ENCODE results near the gene SYCP2. TPM values are rescaled to one million over a fixed set of nuclear protein-coding genes. Genes with fewer than 3 reads are reported as not detected.

The SYCP2 gene
- total RNA-seq, 2 donors from 2014 or later: 4.8 to 10.6 TPM

DNA sequence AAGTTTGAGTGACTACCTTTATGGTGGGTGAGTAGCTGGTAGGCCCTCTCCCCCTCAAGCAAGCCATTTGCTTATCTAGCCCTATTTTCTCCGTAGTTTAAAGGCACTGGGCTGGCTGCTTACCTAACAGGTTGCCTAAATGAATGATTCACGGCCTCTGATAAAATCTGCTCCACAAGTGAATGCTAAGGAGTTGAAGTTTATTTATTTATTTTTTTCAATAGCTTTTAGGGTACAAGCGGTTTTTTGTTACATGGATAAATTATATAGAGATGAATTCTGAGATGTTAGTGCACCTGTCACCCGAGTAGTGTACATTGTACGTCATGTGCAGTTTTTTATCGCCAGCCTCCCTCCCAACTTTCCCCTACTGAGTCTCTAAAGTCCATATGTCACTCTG, 16.5 kb upstream of the SYCP2 start:
- no peak for DNase-seq (ENCODE audit: low spot score)
- no peaks in the 10 kb centered on the region for H3K36me3 ChIP-seq
- no peaks in the 10 kb centered on the region for H3K27me3 ChIP-seq (replicated peaks; ENCODE audit: insufficient read depth)
- H3K4me1 ChIP-seq (replicated peaks): peaks cover 11% of the 10 kb centered on the region
- H3K27ac ChIP-seq: no peak overlapping the region
- intact Hi-C loops (cut with DNase I): loop anchor here (10.0 kb wide), 1 partner anchor 105 kb away; no protein-coding TSS in a partner anchor
- no peak overlapping the region for H3K4me3 ChIP-seq
- no peaks in the 10 kb centered on the region for H3K9me3 ChIP-seq
- 63% methylated on average over 6 of the region's 6 CpGs for WGBS
- TF ChIP-seq POLR2AphosphoS5 (IDR thresholded peaks at IDR 0.05) (no peak), POLR2A (IDR thresholded peaks at IDR 0.05) (no peak)
- TF ChIP-seq, protein P1, sequence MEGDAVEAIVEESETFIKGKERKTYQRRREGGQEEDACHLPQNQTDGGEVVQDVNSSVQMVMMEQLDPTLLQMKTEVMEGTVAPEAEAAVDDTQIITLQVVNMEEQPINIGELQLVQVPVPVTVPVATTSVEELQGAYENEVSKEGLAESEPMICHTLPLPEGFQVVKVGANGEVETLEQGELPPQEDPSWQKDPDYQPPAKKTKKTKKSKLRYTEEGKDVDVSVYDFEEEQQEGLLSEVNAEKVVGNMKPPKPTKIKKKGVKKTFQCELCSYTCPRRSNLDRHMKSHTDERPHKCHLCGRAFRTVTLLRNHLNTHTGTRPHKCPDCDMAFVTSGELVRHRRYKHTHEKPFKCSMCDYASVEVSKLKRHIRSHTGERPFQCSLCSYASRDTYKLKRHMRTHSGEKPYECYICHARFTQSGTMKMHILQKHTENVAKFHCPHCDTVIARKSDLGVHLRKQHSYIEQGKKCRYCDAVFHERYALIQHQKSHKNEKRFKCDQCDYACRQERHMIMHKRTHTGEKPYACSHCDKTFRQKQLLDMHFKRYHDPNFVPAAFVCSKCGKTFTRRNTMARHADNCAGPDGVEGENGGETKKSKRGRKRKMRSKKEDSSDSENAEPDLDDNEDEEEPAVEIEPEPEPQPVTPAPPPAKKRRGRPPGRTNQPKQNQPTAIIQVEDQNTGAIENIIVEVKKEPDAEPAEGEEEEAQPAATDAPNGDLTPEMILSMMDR (IDR thresholded peaks at IDR 0.05): no peak

- peaks cover 11% of the 10 kb centered on the region for H3K4me1 ChIP-seq (replicated peaks)
- H3K36me3 ChIP-seq: peaks cover 0 to 6% of the 10 kb centered on the region in 2 donors
- H3K27ac ChIP-seq: no peak overlapping the region
- peak; percentile 34 for DNase-seq (ENCODE audit: low spot score)
- H3K9me3 ChIP-seq: no peaks in the 10 kb centered on the region
- no peak for TF ChIP-seq POLR2A (IDR thresholded peaks at IDR 0.05)
- TF ChIP-seq POLR2AphosphoS5 (IDR thresholded peaks at IDR 0.05): peak; percentile 27
- TF ChIP-seq, protein P1 (IDR thresholded peaks at IDR 0.05): peak; percentile 14 to 72 (median 62)
- WGBS: 29% methylated on average over 7 of the region's 7 CpGs
- intact Hi-C loops (cut with DNase I): loop anchor here (10.0 kb wide), 1 partner anchor 106 kb away; no protein-coding TSS in a partner anchor
- H3K4me3 ChIP-seq: no peak overlapping the region
- no peaks in the 10 kb centered on the region for H3K27me3 ChIP-seq (replicated peaks; ENCODE audit: insufficient read depth)
Measured at GRCh38 chr20:59948828-59949720, 15.6 kb upstream of the SYCP2 start.

GRCh38 chr20:59948212-59948611, 14.8 kb upstream of the SYCP2 start:
- H3K4me3 ChIP-seq: no peak overlapping the region
- H3K27me3 ChIP-seq (replicated peaks; ENCODE audit: insufficient read depth): no peaks in the 10 kb centered on the region
- DNase-seq (ENCODE audit: low spot score): no peak
- peaks cover 14% of the 10 kb centered on the region for H3K4me1 ChIP-seq (replicated peaks)
- no peaks in the 10 kb centered on the region for H3K9me3 ChIP-seq
- H3K36me3 ChIP-seq: peaks cover 0 to 6% of the 10 kb centered on the region in 2 donors
- peak overlapping the region in 1 of 2 donors; percentile 7 for H3K27ac ChIP-seq
- intact Hi-C loops (cut with DNase I): loop anchor here (10.0 kb wide), 1 partner anchor 107 kb away; no protein-coding TSS in a partner anchor
- TF ChIP-seq POLR2AphosphoS5 (IDR thresholded peaks at IDR 0.05) (no peak), POLR2A (IDR thresholded peaks at IDR 0.05) (no peak)
- TF ChIP-seq, protein P1 (IDR thresholded peaks at IDR 0.05): no peak
- 29% methylated on average over 1 of the region's 1 CpG for WGBS

DNA sequence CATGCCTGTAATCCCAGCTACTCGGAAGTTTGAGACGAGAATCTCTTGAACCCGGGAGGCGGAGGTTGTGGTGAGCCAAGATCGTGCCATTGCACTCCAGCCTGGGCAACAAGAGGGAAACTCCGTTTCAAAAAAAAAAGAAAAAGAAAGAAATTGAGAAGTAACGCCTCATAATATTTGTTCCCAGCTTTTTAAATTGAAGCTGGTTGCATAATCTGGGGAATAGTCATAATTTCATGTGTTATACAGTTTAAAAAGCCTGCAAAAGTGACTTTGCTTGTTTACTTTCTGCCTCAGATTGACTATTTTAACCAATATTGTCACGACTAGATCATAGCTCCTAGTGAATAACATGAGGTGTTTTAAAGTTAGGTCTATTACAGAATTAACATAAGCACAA, 13.9 kb upstream of the SYCP2 start:
- Histone ChIP-seq H3K36me3 (peaks cover 0 to 6% of the 10 kb centered on the region in 2 donors), H3K4me1 (replicated peaks) (peaks cover 20% of the 10 kb centered on the region), H3K27me3 (replicated peaks; ENCODE audit: insufficient read depth) (no peaks in the 10 kb centered on the region), H3K27ac (no peak overlapping the region), H3K9me3 (no peaks in the 10 kb centered on the region), H3K4me3 (no peak overlapping the region)
- TF ChIP-seq POLR2A (IDR thresholded peaks at IDR 0.05) (no peak), POLR2AphosphoS5 (IDR thresholded peaks at IDR 0.05) (no peak)
- TF ChIP-seq, protein P1 (IDR thresholded peaks at IDR 0.05): no peak
- no peak for DNase-seq (ENCODE audit: low spot score)
- 85% methylated on average over 8 of the region's 8 CpGs for WGBS
- intact Hi-C loops (cut with DNase I): loop anchor here (10.0 kb wide), 1 partner anchor 107 kb away; no protein-coding TSS in a partner anchor
